ENCODE results near the gene KCNC1.

The KCNC1 gene

GRCh38 chr11:17734418-17734911 is at the start of gene KCNC1:
Gene KCNC1, plus strand, starts transcription at chr11:17734781. Its CDS starts 1,222 bp downstream, at chr11:17736003.
- no peak for DNase-seq (ENCODE audit: low read depth)

- no peak for DNase-seq (ENCODE audit: low read depth)
Measured at GRCh38 chr11:17686231-17686980, 48.2 kb upstream of the KCNC1 start.

GRCh38 chr11:17687946-17688670 is 46.5 kb upstream of the KCNC1 start:
- no peak for DNase-seq (ENCODE audit: low read depth)

- no peak for DNase-seq (ENCODE audit: low read depth)
Measured at GRCh38 chr11:17691550-17691949, 43.0 kb upstream of the KCNC1 start.

- no peak for DNase-seq (ENCODE audit: low read depth)
Measured at GRCh38 chr11:17691976-17692375, 42.6 kb upstream of the KCNC1 start.

- DNase-seq (ENCODE audit: low read depth), result no peak
Measured at GRCh38 chr11:17692931-17693330, 41.6 kb upstream of the KCNC1 start.

GRCh38 chr11:17693531-17693930 is 41.0 kb upstream of the KCNC1 start:
- no peak for DNase-seq (ENCODE audit: low read depth)

GRCh38 chr11:17694494-17695110 is 40.0 kb upstream of the KCNC1 start:
- no peak for DNase-seq (ENCODE audit: low read depth)

- no peak for DNase-seq (ENCODE audit: low read depth)
Measured at GRCh38 chr11:17695454-17696441, 38.8 kb upstream of the KCNC1 start.

- no peak for DNase-seq (ENCODE audit: low read depth)
Measured at GRCh38 chr11:17696741-17697140, 37.8 kb upstream of the KCNC1 start.

- DNase-seq (ENCODE audit: low read depth), result no peak
Measured at GRCh38 chr11:17697175-17697949, 37.2 kb upstream of the KCNC1 start.

GRCh38 chr11:17699147-17700114 is 35.1 kb upstream of the KCNC1 start:
- DNase-seq (ENCODE audit: low read depth), result no peak

GRCh38 chr11:17700991-17701390 is 33.6 kb upstream of the KCNC1 start:
- DNase-seq (ENCODE audit: low read depth), result no peak

- DNase-seq (ENCODE audit: low read depth), result no peak
Measured at GRCh38 chr11:17702876-17703275, 31.7 kb upstream of the KCNC1 start.

- DNase-seq (ENCODE audit: low read depth), result no peak
Measured at GRCh38 chr11:17703951-17704350, 30.6 kb upstream of the KCNC1 start.

- no peak for DNase-seq (ENCODE audit: low read depth)
Measured at GRCh38 chr11:17707830-17708229, 26.8 kb upstream of the KCNC1 start.

GRCh38 chr11:17711836-17712235 is 22.7 kb upstream of the KCNC1 start:
- DNase-seq (ENCODE audit: low read depth), result no peak

- DNase-seq (ENCODE audit: low read depth), result no peak
Measured at GRCh38 chr11:17713851-17714250, 20.7 kb upstream of the KCNC1 start.

GRCh38 chr11:17714356-17714854 is 20.2 kb upstream of the KCNC1 start:
- DNase-seq (ENCODE audit: low read depth), result no peak

All from stimulated activated CD8-positive, alpha-beta memory T cell treated with anti-CD3 and anti-CD28 coated beads, Interleukin-15, amount 100 ng/mL, for 1 hour (primary cell).